Activated CD4-positive, alpha-beta memory T cell treated with anti-CD3 and anti-CD28 coated beads, Interleukin-2, amount 10 ng/mL, durations not matched to agents 7 days and 5 days (primary cell): ENCODE results near the gene ADRB1. TPM values are rescaled to one million over a fixed set of nuclear protein-coding genes. Genes with fewer than 3 reads are reported as not detected.

Experiments used
- CTCF ChIA-PET: fragments of 350-600 bp; sonication (Branson Sonifier 250); formaldehyde crosslinking; loops from one replicate; lab custom pipeline; 2021; ENCODE audit warnings: antibody characterized with exemption, inconsistent platforms; lab: Charles Lee
- POLR2A ChIA-PET: fragments of 350-600 bp; sonication (Branson Sonifier 250); formaldehyde crosslinking; loops from one replicate; lab custom pipeline; 2021; ENCODE audit warnings: antibody characterized with exemption; lab: Charles Lee
- DNase-seq: peaks from one replicate; pipeline ENCODE4 v3.0.0-alpha.2; 2020
- H3K27ac Mint-ChIP-seq: one replicate; pipeline ENCODE4 v1.8.0; 2021; ENCODE audit warnings: mild to moderate bottlenecking, mixed read lengths
- H3K27me3 Mint-ChIP-seq: one replicate; pipeline ENCODE4 v1.8.0; 2021; ENCODE audit warnings: mixed read lengths
- H3K36me3 Mint-ChIP-seq: one replicate; pipeline ENCODE4 v1.8.0; 2021; ENCODE audit warnings: low read depth, mixed read lengths
- H3K4me1 Mint-ChIP-seq: one replicate; pipeline ENCODE4 v1.8.0; 2021; ENCODE audit warnings: mixed read lengths
- H3K4me3 Mint-ChIP-seq: one replicate; pipeline ENCODE4 v1.8.0; 2021; ENCODE audit warnings: mild to moderate bottlenecking, mixed read lengths
- H3K9me3 Mint-ChIP-seq: one replicate; pipeline ENCODE4 v1.8.0; 2021; ENCODE audit warnings: mixed read lengths
- total RNA-seq, 2 experiments: library from RNA; stranded (reverse); gene quantifications; one replicate each; pipeline ENCODE4 v1.2.3, GENCODE V29; 2021

ADRB1 gene
- total RNA-seq, 2 experiments from 2014 or later = 0.20 TPM

DNA sequence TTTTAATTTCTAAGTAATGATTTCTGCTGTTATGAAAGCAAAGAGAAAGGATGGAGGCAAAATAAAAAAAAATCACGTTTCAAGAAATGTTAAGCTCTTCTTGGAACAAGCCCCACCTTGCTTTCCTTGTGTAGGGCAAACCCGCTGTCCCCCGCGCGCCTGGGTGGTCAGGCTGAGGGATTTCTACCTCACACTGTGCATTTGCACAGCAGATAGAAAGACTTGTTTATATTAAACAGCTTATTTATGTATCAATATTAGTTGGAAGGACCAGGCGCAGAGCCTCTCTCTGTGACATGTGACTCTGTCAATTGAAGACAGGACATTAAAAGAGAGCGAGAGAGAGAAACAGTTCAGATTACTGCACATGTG is 2.4 kb downstream of the ADRB1 start:
- Mint-ChIP-seq H3K36me3 (no peaks in the 10 kb centered on the region), H3K27ac (no peak overlapping the region), H3K27me3 (peaks cover 75% of the 10 kb centered on the region), H3K4me1 (peaks cover 25% of the 10 kb centered on the region), H3K9me3 (no peaks in the 10 kb centered on the region), H3K4me3 (no peak overlapping the region)
- ChIA-PET POLR2A (no interaction called here), CTCF (interaction anchor here (1.5 to 1.6 kb wide), 2 partner anchors 10 to 37 kb away, joined by 3 read pairs; no protein-coding TSS in a partner anchor)
- no peak for DNase-seq

DNA sequence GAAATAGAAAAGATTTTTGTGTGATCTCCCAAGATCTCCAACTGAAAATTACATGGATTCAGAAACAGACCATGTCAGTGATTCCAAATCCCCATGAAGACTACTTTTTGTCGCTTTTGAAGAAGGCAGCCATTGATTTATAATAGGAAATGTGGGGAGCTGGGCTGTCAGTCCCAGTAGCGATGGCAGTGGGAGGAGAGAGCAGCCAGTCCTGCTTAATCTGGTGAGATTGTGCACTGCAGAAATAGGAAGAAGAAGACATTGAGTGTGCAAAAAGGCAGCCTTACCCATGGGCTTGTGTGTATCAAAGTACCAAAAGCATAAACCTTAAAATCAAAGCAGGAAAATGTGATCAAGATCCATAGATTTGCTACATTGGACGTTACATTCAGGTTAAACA is 4.8 kb downstream of the ADRB1 start:
- Mint-ChIP-seq H3K36me3 (no peaks in the 10 kb centered on the region), H3K4me1 (peaks cover 19% of the 10 kb centered on the region), H3K27me3 (peaks cover 70% of the 10 kb centered on the region), H3K27ac (no peak overlapping the region), H3K4me3 (no peak overlapping the region), H3K9me3 (no peaks in the 10 kb centered on the region)
- ChIA-PET CTCF (no interaction called here), POLR2A (no interaction called here)
- DNase-seq = no peak

DNA sequence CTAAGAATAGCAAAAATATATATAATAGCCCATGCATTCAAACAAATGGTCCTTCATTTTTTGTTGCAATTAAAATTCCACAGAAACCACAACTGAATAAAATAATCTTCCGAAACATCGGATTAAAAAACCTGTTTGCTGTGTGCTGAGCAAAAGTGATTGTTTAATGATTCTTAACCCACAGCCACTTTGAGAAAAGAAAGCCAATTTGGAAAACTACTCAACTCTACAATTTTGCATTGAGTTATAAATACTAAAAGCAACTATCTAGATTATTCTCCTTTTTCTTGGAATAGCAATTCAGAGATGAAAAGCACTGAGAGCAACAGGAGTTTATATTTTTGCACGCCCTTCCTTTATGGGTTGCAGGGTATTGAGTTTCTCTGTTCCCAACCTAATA is 8.0 kb downstream of the ADRB1 start:
- DNase-seq = no peak
- Mint-ChIP-seq H3K36me3 (no peaks in the 10 kb centered on the region), H3K9me3 (no peaks in the 10 kb centered on the region), H3K4me3 (no peak overlapping the region), H3K27ac (no peak overlapping the region), H3K4me1 (peaks cover 7% of the 10 kb centered on the region), H3K27me3 (peaks cover 58% of the 10 kb centered on the region)
- CTCF ChIA-PET = no interaction called here
- POLR2A ChIA-PET = no interaction called here

DNA sequence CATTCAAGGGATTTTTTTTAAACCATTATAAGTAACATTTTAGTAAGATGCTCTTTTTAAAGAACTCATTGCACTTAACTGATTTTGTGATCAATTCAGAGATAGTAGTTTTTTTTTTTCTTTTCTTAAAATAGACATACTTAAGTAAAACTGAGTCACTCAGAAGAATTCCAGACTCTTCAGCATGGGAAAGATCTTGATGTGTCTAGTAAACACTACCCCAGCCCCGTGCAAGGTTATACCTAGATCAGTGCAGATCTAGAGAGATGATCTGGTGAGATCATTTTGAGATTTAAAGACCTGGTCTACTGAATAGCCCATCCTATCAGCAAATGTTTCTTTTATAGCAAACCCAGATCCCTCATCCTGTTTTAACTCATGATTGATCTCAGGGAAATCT is 8.6 kb downstream of the ADRB1 start:
- no peaks in the 10 kb centered on the region for H3K9me3 Mint-ChIP-seq
- peaks cover 7% of the 10 kb centered on the region for H3K4me1 Mint-ChIP-seq
- H3K27ac Mint-ChIP-seq = no peak overlapping the region
- H3K4me3 Mint-ChIP-seq = no peak overlapping the region
- no peaks in the 10 kb centered on the region for H3K36me3 Mint-ChIP-seq
- ChIA-PET CTCF (no interaction called here), POLR2A (no interaction called here)
- H3K27me3 Mint-ChIP-seq = peaks cover 56% of the 10 kb centered on the region
- DNase-seq = no peak

- no peak overlapping the region for H3K4me3 Mint-ChIP-seq
- POLR2A ChIA-PET = no interaction called here
- CTCF ChIA-PET = no interaction called here
- no peak for DNase-seq
- no peaks in the 10 kb centered on the region for H3K36me3 Mint-ChIP-seq
- H3K4me1 Mint-ChIP-seq = peaks cover 3% of the 10 kb centered on the region
- no peaks in the 10 kb centered on the region for H3K9me3 Mint-ChIP-seq
- H3K27me3 Mint-ChIP-seq = peaks cover 44% of the 10 kb centered on the region
- H3K27ac Mint-ChIP-seq = no peak overlapping the region
Measured at GRCh38 chr10:114053946-114054345, 10.3 kb downstream of the ADRB1 start.

DNA sequence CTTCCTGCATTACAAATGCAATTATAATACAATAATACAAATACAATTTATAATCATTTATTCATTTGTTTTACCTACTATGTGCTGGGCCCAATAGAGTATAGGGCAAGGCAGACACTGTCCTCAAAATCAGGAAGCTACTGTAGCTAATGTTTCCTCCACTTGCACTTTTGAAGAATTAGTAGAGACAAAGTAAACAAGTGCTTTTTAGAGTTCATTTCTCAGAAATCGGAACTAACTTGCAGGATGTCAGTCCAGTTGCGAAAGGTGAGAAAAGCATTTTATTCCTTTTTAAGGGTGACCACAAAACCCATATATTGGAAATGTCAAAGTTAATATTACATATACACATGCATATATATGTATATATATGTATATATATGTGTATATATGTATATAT is 14.2 kb downstream of the ADRB1 start:
- POLR2A ChIA-PET = no interaction called here
- CTCF ChIA-PET = interaction anchor here (1.0 kb wide), 2 partner anchors 11 kb away, joined by 4 read pairs; no protein-coding TSS in a partner anchor

GRCh38 chr10:114058297-114058696 is 14.6 kb downstream of the ADRB1 start:
- no peaks in the 10 kb centered on the region for H3K36me3 Mint-ChIP-seq
- H3K4me3 Mint-ChIP-seq = no peak overlapping the region
- no peaks in the 10 kb centered on the region for H3K9me3 Mint-ChIP-seq
- POLR2A ChIA-PET = no interaction called here
- peaks cover 18% of the 10 kb centered on the region for H3K4me1 Mint-ChIP-seq
- no peak for DNase-seq
- peaks cover 22% of the 10 kb centered on the region for H3K27me3 Mint-ChIP-seq
- no peak overlapping the region for H3K27ac Mint-ChIP-seq
- CTCF ChIA-PET = interaction anchor here (1.0 to 2.6 kb wide), 2 partner anchors 10 to 11 kb away, joined by 4 to 10 read pairs; no protein-coding TSS in a partner anchor

More for the DNA sequence above, 14.2 kb downstream of the ADRB1 start:
- Mint-ChIP-seq H3K9me3 (no peaks in the 10 kb centered on the region), H3K27ac (no peak overlapping the region), H3K27me3 (peaks cover 20% of the 10 kb centered on the region), H3K36me3 (no peaks in the 10 kb centered on the region), H3K4me1 (peaks cover 18% of the 10 kb centered on the region), H3K4me3 (no peak overlapping the region)
- no peak for DNase-seq

DNA sequence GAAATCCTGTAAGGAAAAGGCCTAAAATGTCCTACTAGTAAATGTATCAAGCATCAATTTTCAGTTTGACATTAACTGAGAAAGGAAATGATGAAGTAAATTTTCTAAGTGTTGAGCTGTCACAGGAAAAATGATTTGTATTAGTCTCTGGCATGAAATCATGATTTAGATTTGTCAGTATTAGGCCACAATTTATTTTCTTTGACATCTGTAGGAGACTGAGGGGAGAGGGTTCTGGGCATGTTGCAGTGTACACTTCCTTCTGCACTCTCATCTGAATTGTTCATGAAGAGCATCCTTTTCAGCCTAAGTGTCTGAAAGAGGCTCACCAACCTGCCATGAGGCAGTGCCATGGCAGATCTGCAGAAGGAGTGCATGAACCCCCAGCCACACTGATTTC is 15.9 kb downstream of the ADRB1 start:
- Mint-ChIP-seq H3K4me3 (no peak overlapping the region), H3K36me3 (no peaks in the 10 kb centered on the region), H3K9me3 (no peaks in the 10 kb centered on the region), H3K4me1 (peaks cover 18% of the 10 kb centered on the region), H3K27me3 (peaks cover 27% of the 10 kb centered on the region), H3K27ac (no peak overlapping the region)
- ChIA-PET CTCF (interaction anchor here (0.7 to 2.6 kb wide), 3 partner anchors 9 to 269 kb away, joined by 3 to 10 read pairs (median 5); no protein-coding TSS in a partner anchor), POLR2A (no interaction called here)
- no peak for DNase-seq

DNA sequence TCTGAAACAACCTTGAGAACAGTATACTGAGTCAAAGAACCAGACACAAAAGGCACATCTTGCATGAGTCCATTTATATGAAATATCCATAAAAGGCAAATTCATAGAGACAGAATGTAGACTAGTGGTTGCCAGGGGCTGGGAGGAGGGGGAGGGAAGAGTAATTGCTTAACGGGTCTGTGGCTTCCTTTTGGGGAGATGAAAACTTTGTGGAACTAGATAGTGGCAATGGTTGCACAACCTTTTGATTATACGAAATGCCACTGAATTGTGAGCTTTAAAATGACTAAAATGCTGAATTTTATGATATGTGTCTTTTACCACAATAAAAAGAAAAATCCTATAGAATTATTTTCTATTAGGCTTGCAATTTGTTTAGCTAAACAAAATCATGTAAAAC is 16.8 kb downstream of the ADRB1 start:
- H3K27ac Mint-ChIP-seq = no peak overlapping the region
- H3K36me3 Mint-ChIP-seq = no peaks in the 10 kb centered on the region
- no peak overlapping the region for H3K4me3 Mint-ChIP-seq
- no peaks in the 10 kb centered on the region for H3K9me3 Mint-ChIP-seq
- ChIA-PET POLR2A (no interaction called here), CTCF (interaction anchor here (1.7 to 2.6 kb wide), 2 partner anchors 8 to 12 kb away, joined by 5 to 10 read pairs; no protein-coding TSS in a partner anchor)
- H3K4me1 Mint-ChIP-seq = peaks cover 18% of the 10 kb centered on the region
- DNase-seq = no peak
- peaks cover 28% of the 10 kb centered on the region for H3K27me3 Mint-ChIP-seq

DNA sequence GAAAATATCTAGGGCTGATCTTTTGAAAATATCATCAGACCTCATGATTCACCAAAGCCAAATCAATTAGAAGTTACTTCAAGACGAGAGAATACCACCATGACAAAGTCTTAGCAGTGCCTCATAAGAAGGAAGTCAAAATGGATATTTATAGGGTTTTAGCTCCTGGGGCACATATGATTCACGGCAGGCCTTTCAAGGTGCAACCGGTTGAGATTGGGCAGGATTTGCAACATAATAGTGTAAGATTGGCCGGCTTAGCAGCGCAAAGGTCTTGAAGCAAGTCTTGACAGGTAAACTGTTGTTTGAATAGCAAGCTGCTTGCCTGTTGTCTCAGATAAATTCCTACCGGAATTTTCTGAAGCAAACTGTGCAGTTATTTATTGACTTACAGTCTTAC is 17.5 kb downstream of the ADRB1 start:
- ChIA-PET CTCF (interaction anchor here (2.6 kb wide), 1 partner anchor 7 kb away, joined by 10 read pairs; no protein-coding TSS in a partner anchor), POLR2A (no interaction called here)
- H3K36me3 Mint-ChIP-seq = no peaks in the 10 kb centered on the region
- H3K9me3 Mint-ChIP-seq = no peaks in the 10 kb centered on the region
- no peak overlapping the region for H3K4me3 Mint-ChIP-seq
- H3K4me1 Mint-ChIP-seq = peaks cover 18% of the 10 kb centered on the region
- peaks cover 26% of the 10 kb centered on the region for H3K27me3 Mint-ChIP-seq
- H3K27ac Mint-ChIP-seq = no peak overlapping the region
- no peak for DNase-seq

DNA sequence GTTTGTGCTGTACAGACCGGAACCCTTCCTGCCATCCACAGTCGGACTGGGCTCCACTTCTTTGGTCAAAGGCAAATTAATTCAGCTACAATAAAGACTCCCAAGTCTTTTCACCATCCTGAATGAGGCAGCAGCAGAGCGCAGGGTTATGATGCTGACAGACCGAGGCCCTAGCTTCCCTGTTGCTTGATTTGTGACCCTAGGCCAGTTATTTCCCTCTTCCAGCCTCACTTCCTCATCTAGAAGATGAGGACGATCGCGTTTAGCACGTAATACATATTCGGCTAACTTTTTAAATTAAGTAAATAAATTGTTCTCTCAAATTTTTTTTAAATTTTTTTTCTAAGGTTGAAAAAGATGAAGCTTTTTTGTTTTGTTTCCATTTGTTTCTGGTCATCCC is 18.1 kb downstream of the ADRB1 start:
- Mint-ChIP-seq H3K4me3 (no peak overlapping the region), H3K4me1 (peaks cover 18% of the 10 kb centered on the region), H3K36me3 (no peaks in the 10 kb centered on the region), H3K27me3 (peaks cover 26% of the 10 kb centered on the region), H3K9me3 (no peaks in the 10 kb centered on the region), H3K27ac (no peak overlapping the region)
- ChIA-PET CTCF (no interaction called here), POLR2A (no interaction called here)
- no peak for DNase-seq

- CTCF ChIA-PET = no interaction called here
- no peak overlapping the region for H3K4me3 Mint-ChIP-seq
- peaks cover 25% of the 10 kb centered on the region for H3K4me1 Mint-ChIP-seq
- no peak for DNase-seq
- no peaks in the 10 kb centered on the region for H3K36me3 Mint-ChIP-seq
- peaks cover 23% of the 10 kb centered on the region for H3K27me3 Mint-ChIP-seq
- POLR2A ChIA-PET = interaction anchor here (0.7 kb wide), 1 partner anchor 20 kb away, joined by 3 read pairs; no protein-coding TSS in a partner anchor
- H3K27ac Mint-ChIP-seq = no peak overlapping the region
- H3K9me3 Mint-ChIP-seq = no peaks in the 10 kb centered on the region
Measured at GRCh38 chr10:114064151-114065048, 20.7 kb downstream of the ADRB1 start.

GRCh38 chr10:114065049-114065435 is 21.4 kb downstream of the ADRB1 start:
- Mint-ChIP-seq H3K27me3 (peaks cover 23% of the 10 kb centered on the region), H3K36me3 (no peaks in the 10 kb centered on the region), H3K27ac (no peak overlapping the region), H3K4me3 (no peak overlapping the region), H3K4me1 (peaks cover 20% of the 10 kb centered on the region), H3K9me3 (no peaks in the 10 kb centered on the region)
- no peak for DNase-seq
- POLR2A ChIA-PET = no interaction called here
- CTCF ChIA-PET = no interaction called here
